HepG2 (cell line): ENCODE data around the gene KANTR.

Experiments used
- ATF1 ChIP-seq: IDR thresholded peaks from 2 replicates; pipeline ENCODE4 v1.6.1; 2016; ENCODE audit warnings: mild to moderate bottlenecking, control low read depth
- CTCF ChIP-seq: sonication (generic); formaldehyde crosslinking; IDR thresholded peaks from 2 replicates; pipeline ENCODE4 v1.5.0; 2020; ENCODE audit warnings: mild to moderate bottlenecking, missing genetic modification reagents, moderate library complexity
- DPF2 ChIP-seq: sonication (generic); formaldehyde crosslinking; IDR thresholded peaks from 2 replicates; pipeline ENCODE4 v1.4.0; 2020; ENCODE audit warnings: mild to moderate bottlenecking, low read depth, missing genetic modification reagents, borderline replicate concordance
- POLR2A ChIP-seq, 2 experiments: IDR thresholded peaks; 2 replicates each; pipeline ENCODE4 v1.6.1; 2011; ENCODE audit warnings: low read depth in 2 of 2, low read length in 2 of 2, mild to moderate bottlenecking in 1 of 2, moderate library complexity in 1 of 2; ENCODE audit not compliant: insufficient read depth in 1 of 2
- PRPF4 ChIP-seq: fragments of 200-400 bp; formaldehyde crosslinking; IDR thresholded peaks from 2 replicates; pipeline ENCODE4 v1.6.1; 2016; ENCODE audit warnings: low read length, low read depth; ENCODE audit not compliant: poor library complexity, severe bottlenecking
- TAF1 ChIP-seq: sonication (generic); formaldehyde crosslinking; IDR thresholded peaks from 2 replicates; pipeline ENCODE4 v1.4.0; 2020; ENCODE audit warnings: missing genetic modification reagents
- TF ChIP-seq, protein P1 (sequence below): sonication (generic); formaldehyde crosslinking; IDR thresholded peaks from 2 replicates; pipeline ENCODE4 v1.9.0; 2021; ENCODE audit warnings: missing genetic modification reagents, borderline replicate concordance

DNA sequence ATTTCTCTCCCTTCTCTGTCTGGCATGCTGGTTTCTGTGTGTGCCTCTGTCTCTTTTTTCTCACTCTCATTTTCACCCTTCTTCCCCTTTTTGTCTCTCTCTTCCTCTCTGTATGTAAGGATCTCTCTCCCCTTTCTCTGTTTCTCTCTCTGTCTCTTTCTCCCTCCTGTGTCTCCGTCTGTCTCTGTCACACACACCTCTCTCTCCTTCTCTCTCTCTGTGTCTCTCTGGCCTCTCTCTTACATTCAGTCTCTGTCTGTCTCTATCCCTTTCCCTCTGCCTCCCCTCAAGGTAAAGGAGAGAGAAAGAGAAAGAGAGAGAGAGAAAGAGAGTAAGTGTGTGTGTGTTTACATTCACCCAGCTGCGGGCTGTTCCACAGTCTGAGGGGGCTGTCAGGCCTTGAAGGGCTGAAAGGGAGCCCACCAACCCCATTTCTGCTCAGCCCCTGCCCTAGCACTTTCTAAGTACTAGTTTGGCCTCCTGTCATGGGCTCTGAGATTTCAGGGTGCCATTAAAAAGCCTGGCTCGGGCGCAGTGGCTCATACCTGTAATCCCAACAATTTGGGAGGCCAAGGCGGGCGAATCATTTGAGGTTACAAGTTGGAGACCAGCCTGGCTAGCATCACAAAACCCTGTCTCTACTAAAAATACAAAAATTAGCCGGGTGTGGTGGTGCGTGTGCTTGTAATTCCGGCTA, 21.4 kb upstream of the KANTR start:
- TF ChIP-seq TAF1 (CRISPR knock-in tag), result no peak
- TF ChIP-seq DPF2, result no peak
- no peak for TF ChIP-seq PRPF4
- TF ChIP-seq CTCF (CRISPR knock-in tag), result no peak
- no peak for TF ChIP-seq ATF1 (CRISPR knock-in tag)
- TF ChIP-seq, protein P1, sequence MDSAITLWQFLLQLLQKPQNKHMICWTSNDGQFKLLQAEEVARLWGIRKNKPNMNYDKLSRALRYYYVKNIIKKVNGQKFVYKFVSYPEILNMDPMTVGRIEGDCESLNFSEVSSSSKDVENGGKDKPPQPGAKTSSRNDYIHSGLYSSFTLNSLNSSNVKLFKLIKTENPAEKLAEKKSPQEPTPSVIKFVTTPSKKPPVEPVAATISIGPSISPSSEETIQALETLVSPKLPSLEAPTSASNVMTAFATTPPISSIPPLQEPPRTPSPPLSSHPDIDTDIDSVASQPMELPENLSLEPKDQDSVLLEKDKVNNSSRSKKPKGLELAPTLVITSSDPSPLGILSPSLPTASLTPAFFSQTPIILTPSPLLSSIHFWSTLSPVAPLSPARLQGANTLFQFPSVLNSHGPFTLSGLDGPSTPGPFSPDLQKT (CRISPR knock-in tag), result no peak
- TF ChIP-seq POLR2A (IDR thresholded peaks at IDR 0.05; ENCODE audit: insufficient read depth in 1 of 2, low read depth in 2 of 2, low read length in 2 of 2), result no peak
